ENCODE results near the gene MRPL52.
"Not testable (repeated sequence)": the region's sequence is repeated elsewhere in the genome, so short reads cannot be mapped to it uniquely, and the experiment has no call there.

MRPL52 gene

GRCh38 chr14:22860377-22860776 lies 30.7 kb downstream of the MRPL52 start:
- not testable (repeated sequence) for DNase-seq

GRCh38 chr14:22861651-22862050 lies 32.0 kb downstream of the MRPL52 start:
- DNase-seq, result no peak

- DNase-seq, result no peak
Measured at GRCh38 chr14:22864979-22865378, 35.3 kb downstream of the MRPL52 start.

GRCh38 chr14:22865424-22866405 lies 36.0 kb downstream of the MRPL52 start:
- DNase-seq, result no peak

- no peak for DNase-seq
Measured at GRCh38 chr14:22866874-22867273, 37.2 kb downstream of the MRPL52 start.

- no peak for DNase-seq
Measured at GRCh38 chr14:22870811-22871223, 41.1 kb downstream of the MRPL52 start.

GRCh38 chr14:22871224-22872032 lies 41.7 kb downstream of the MRPL52 start, which contains the start of gene LRP10:
Gene LRP10 (plus strand): TSS chr14:22871740. CDS start chr14:22872304, 564 bp downstream.
- DNase-seq, result peak; percentile 78

- peak; percentile 74 for DNase-seq
Measured at GRCh38 chr14:22872033-22872832, 42.5 kb downstream of the MRPL52 start.

GRCh38 chr14:22872833-22873520 lies 43.3 kb downstream of the MRPL52 start:
- no peak for DNase-seq

GRCh38 chr14:22875003-22875747 lies 45.5 kb downstream of the MRPL52 start:
- no peak for DNase-seq

- no peak for DNase-seq
Measured at GRCh38 chr14:22875748-22876319, 46.1 kb downstream of the MRPL52 start.

GRCh38 chr14:22877000-22877501 lies 47.4 kb downstream of the MRPL52 start:
- no peak for DNase-seq

GRCh38 chr14:22878271-22879246 lies 48.9 kb downstream of the MRPL52 start:
- DNase-seq, result no peak

GRCh38 chr14:22882064-22882463 lies 52.4 kb downstream of the MRPL52 start:
- no peak for DNase-seq

GRCh38 chr14:22882529-22883172 lies 53.0 kb downstream of the MRPL52 start:
- peak; percentile 40 for DNase-seq

- no peak for DNase-seq
Measured at GRCh38 chr14:22883173-22883976, 53.7 kb downstream of the MRPL52 start, which contains the start of gene REM2. Gene REM2 (plus strand): TSS chr14:22883222. CDS start chr14:22883288, 66 bp downstream.

- DNase-seq, result no peak
Measured at GRCh38 chr14:22884076-22884737, 54.5 kb downstream of the MRPL52 start.
